Gastroesophageal sphincter (tissue), 3 donors: ENCODE data around the gene SYCP2L.

ENCODE experiments used
- CTCF ChIP-seq, 4 experiments: fragments of 200-600 bp in 2 of 4; fragments of 450-650 bp in 2 of 4; sonication (generic) in 1 of 4; IDR thresholded peaks; one replicate each; pipeline ENCODE4 v1.5.1; 2017 to 2019; ENCODE audit warnings: antibody characterized with exemption in 4 of 4, mild to moderate bottlenecking in 2 of 4, moderate library complexity in 2 of 4
- EP300 ChIP-seq: sonication (generic); formaldehyde crosslinking; IDR thresholded peaks from one replicate; pipeline ENCODE4 v1.6.1; 2017; ENCODE audit warnings: antibody characterized with exemption, mild to moderate bottlenecking
- POLR2A ChIP-seq, 2 donors: fragments of 450-650 bp; IDR thresholded peaks; one replicate each; pipeline ENCODE4 v1.6.1; 2017; ENCODE audit warnings: antibody characterized with exemption in 2 of 2, mild to moderate bottlenecking in 2 of 2, moderate library complexity in 1 of 2
- POLR2AphosphoS5 ChIP-seq: sonication (generic); formaldehyde crosslinking; IDR thresholded peaks from one replicate; pipeline ENCODE4 v1.6.1; 2017; ENCODE audit warnings: antibody characterized with exemption

- TF ChIP-seq CTCF (IDR thresholded peaks at IDR 0.05) (no peak), EP300 (no peak), POLR2AphosphoS5 (no peak), POLR2A (IDR thresholded peaks at IDR 0.05) (no peak)
Observed at GRCh38 chr6:10854922-10855632, 31.8 kb upstream of the SYCP2L start.
